Measurements from ENCODE around the gene WFDC9. TPM values are rescaled to one million over a fixed set of nuclear protein-coding genes. Genes with fewer than 3 reads are reported as not detected.

WFDC9 gene
- polyA plus RNA-seq, 1 donor = not detected

DNA sequence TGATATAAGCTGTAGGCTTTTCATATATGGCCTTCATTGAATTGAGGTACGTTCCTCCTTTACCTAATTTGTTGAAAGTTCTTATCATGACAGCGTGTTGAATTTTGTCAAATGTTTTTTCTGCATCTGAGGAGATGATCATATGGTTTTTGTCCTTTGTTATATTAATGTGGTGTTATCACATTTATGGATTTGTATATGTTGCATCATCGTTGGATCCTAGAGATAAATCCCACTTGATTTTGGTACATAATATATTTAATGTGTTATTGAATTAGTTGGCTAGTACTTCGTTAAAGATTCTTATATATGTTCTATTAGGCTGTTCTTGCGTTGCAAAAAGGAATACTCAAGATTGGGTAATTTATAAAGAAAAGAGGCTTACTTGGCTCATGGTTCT is 8.6 kb upstream of the WFDC9 start:
- Histone ChIP-seq H3K27me3 (ENCODE audit: control insufficient read depth, insufficient read depth, low read length) (no peaks in the 10 kb centered on the region), H3K4me3 (ENCODE audit: low read length) (no peak overlapping the region), H3K27ac (ENCODE audit: low read length) (no peak overlapping the region), H3K4me1 (ENCODE audit: control insufficient read depth, insufficient read depth, low read length) (no peaks in the 10 kb centered on the region), H3K9me3 (ENCODE audit: control insufficient read depth, low read depth, low read length) (no peaks in the 10 kb centered on the region), H3K36me3 (ENCODE audit: control insufficient read depth, insufficient read depth, low read length) (no peaks in the 10 kb centered on the region)
- WGBS (ENCODE audit: insufficient coverage, low lambda C conversion rate) = 87% methylated on average over 3 of the region's 5 CpGs
- no peak for DNase-seq

DNA sequence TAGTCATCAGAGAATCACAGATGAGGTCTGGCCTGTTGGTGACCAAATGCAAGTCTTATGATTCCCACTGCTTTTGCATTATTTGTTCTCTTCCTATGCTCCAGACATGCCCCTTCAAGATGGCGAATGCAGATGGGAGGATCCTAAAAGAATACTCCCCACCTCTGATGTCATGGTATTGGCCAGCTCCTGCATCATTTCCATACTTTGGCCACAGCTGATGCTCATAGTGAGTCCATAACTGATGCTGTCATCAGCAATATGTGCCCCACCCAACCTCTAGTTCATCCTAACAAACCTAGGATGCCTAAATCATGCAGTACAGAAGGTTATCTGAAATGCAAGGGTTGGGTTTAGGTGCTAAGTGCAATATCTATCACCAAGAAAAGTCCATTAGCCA is 5.4 kb upstream of the WFDC9 start:
- H3K4me3 ChIP-seq (ENCODE audit: low read length) = no peak overlapping the region
- H3K27me3 ChIP-seq (ENCODE audit: control insufficient read depth, insufficient read depth, low read length) = no peaks in the 10 kb centered on the region
- no peak overlapping the region for H3K27ac ChIP-seq (ENCODE audit: low read length)
- H3K4me1 ChIP-seq (ENCODE audit: control insufficient read depth, insufficient read depth, low read length) = no peaks in the 10 kb centered on the region
- no peaks in the 10 kb centered on the region for H3K9me3 ChIP-seq (ENCODE audit: control insufficient read depth, low read depth, low read length)
- no peaks in the 10 kb centered on the region for H3K36me3 ChIP-seq (ENCODE audit: control insufficient read depth, insufficient read depth, low read length)
- DNase-seq = no peak
- no CpG with 5 or more reads among the region's 1 CpG for WGBS (ENCODE audit: insufficient coverage, low lambda C conversion rate)

DNA sequence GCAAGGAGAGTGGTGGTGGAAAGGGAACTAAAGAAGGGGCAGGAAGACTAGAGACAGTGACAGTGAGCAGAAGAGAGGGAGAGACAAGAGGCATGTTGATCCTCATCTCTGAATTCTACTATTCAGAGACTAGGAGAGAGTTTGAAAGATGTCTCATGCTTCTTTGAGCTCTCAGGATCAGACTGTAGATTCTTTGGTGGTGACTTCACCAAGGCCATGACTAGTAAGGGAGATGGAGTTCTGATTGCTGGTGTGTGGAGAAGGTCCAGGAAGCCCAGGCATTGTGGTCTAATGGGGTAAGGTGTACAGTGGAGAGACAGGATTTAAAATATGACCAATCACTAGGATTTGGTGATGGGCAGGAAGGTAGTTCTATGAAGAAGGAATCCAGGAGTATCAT is 713 bp downstream of the WFDC9 start:
- Histone ChIP-seq H3K4me1 (ENCODE audit: control insufficient read depth, insufficient read depth, low read length) (no peaks in the 10 kb centered on the region), H3K4me3 (ENCODE audit: low read length) (no peak overlapping the region), H3K27ac (ENCODE audit: low read length) (no peak overlapping the region), H3K36me3 (ENCODE audit: control insufficient read depth, insufficient read depth, low read length) (no peaks in the 10 kb centered on the region), H3K27me3 (ENCODE audit: control insufficient read depth, insufficient read depth, low read length) (no peaks in the 10 kb centered on the region), H3K9me3 (ENCODE audit: control insufficient read depth, low read depth, low read length) (no peaks in the 10 kb centered on the region)
- DNase-seq = no peak

DNA sequence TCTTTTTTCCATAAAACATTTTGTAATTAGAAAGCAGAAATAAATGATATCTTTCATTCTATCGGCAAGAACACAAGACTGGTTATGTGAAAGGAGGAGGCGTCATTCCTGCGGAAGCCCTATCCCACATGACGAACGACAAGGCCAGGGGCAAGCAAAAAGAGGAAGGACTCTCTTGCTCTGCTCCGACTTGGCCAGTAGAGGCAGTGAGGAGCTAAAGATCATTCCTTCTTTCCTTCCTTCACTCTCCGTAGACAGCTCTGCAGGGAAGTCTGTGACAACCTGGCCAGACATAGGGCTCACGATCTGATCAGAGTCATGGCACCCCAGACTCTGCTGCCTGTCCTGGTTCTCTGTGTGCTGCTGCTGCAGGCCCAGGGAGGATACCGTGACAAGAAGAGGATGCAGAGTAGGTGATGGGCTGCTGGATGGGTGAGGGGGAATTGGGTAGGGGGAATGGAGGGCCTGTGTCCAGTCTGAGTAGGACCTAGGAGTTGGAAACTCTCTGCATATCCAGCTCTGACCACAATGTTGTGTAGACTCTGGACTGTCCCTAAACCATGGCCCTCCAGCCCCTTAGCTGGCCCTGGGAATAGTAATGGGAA is 1.5 kb downstream of the WFDC9 start, which contains the start of gene WFDC10A:
Gene WFDC10A (plus strand): TSS at position 244 of the 605 bp plus-strand sequence. CDS start 75 bp downstream, at position 319.
- 0% methylated on average over 1 of the region's 9 CpGs for WGBS (ENCODE audit: insufficient coverage, low lambda C conversion rate)
- Histone ChIP-seq H3K4me3 (ENCODE audit: low read length) (no peak within 1 kb of the TSS), H3K36me3 (ENCODE audit: control insufficient read depth, insufficient read depth, low read length) (no peaks in the 10 kb centered on the region), H3K27ac (ENCODE audit: low read length) (no peak within 1 kb of the TSS), H3K27me3 (ENCODE audit: control insufficient read depth, insufficient read depth, low read length) (no peaks in the 10 kb centered on the region), H3K4me1 (ENCODE audit: control insufficient read depth, insufficient read depth, low read length) (no peaks in the 10 kb centered on the region), H3K9me3 (ENCODE audit: control insufficient read depth, low read depth, low read length) (no peaks in the 10 kb centered on the region)
- DNase-seq = peak; percentile 12 to 30

DNA sequence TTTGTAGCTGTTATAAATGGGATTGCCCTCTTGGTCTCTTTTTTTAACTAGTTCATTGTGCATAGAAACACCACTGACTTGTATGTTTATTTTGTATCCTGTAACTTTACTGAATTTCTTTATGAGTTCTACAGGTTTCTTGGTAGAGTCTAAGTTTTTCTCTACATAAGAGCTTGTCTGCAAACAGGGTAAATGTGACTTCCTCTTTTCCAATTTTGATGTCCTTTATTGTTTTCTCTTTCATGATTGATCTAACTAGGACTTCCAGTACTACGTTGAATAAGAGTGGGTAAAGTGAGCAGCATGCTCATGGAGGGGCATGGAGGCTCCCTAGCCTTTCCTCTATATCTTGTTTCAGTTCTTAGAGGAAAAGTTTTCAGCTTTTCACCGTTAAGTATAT is 4.5 kb downstream of the WFDC9 start:
- Histone ChIP-seq H3K4me1 (ENCODE audit: control insufficient read depth, insufficient read depth, low read length) (no peaks in the 10 kb centered on the region), H3K27me3 (ENCODE audit: control insufficient read depth, insufficient read depth, low read length) (no peaks in the 10 kb centered on the region)
- 80% methylated on average over 1 of the region's 2 CpGs for WGBS (ENCODE audit: insufficient coverage, low lambda C conversion rate)

DNA sequence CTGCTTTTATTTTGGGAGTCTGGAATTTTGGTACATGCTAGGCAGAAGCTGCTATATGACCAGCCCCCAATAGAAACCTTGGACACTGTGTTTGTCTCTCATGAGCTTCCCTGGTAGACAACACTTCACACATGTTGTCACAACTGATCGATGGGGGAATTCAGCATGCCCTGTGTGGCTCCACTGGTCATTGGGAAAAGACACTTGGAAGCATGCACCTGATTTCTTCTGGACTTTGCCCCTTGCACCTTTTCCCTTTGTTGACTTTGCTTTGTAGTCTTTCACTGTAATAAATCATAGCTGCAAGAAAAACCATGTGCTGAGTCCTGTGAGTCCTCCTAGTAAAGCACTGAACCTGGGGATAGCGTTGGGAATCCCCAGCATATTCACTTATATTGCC is 9.5 kb downstream of the WFDC9 start:
- Histone ChIP-seq H3K9me3 (ENCODE audit: control insufficient read depth, low read depth, low read length) (no peaks in the 10 kb centered on the region), H3K27ac (ENCODE audit: low read length) (no peak overlapping the region), H3K4me3 (ENCODE audit: low read length) (no peak overlapping the region), H3K36me3 (ENCODE audit: control insufficient read depth, insufficient read depth, low read length) (no peaks in the 10 kb centered on the region), H3K27me3 (ENCODE audit: control insufficient read depth, insufficient read depth, low read length) (no peaks in the 10 kb centered on the region), H3K4me1 (ENCODE audit: control insufficient read depth, insufficient read depth, low read length) (no peaks in the 10 kb centered on the region)
- DNase-seq = peak; percentile 67 to 90
- WGBS (ENCODE audit: insufficient coverage, low lambda C conversion rate) = 50% methylated on average over 1 of the region's 2 CpGs

More for the DNA sequence above, 4.5 kb downstream of the WFDC9 start:
- Histone ChIP-seq H3K36me3 (ENCODE audit: control insufficient read depth, insufficient read depth, low read length) (no peaks in the 10 kb centered on the region), H3K9me3 (ENCODE audit: control insufficient read depth, low read depth, low read length) (no peaks in the 10 kb centered on the region), H3K27ac (ENCODE audit: low read length) (no peak overlapping the region), H3K4me3 (ENCODE audit: low read length) (no peak overlapping the region)
- no peak for DNase-seq

DNA sequence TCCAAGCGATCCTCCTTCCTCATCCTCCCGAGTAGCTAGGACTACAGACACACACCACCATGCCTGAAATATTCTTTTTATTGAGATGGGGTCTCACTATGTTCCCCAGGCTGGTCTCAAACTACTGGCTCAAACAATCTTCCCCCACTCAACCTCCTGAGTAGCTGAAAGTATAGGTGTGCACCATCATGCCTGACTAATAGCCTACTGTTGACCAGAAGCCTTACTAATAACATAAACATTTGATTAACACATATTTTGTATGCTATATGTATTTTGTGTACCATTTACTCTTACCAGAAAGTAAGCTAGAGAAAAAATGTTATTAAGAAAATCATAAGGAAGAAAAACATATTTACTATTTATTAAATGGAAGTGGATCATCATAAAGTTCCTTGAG is 13.5 kb downstream of the WFDC9 start:
- no peak for DNase-seq
- Histone ChIP-seq H3K36me3 (ENCODE audit: control insufficient read depth, insufficient read depth, low read length) (no peaks in the 10 kb centered on the region), H3K9me3 (ENCODE audit: control insufficient read depth, low read depth, low read length) (no peaks in the 10 kb centered on the region), H3K4me1 (ENCODE audit: control insufficient read depth, insufficient read depth, low read length) (no peaks in the 10 kb centered on the region), H3K27ac (ENCODE audit: low read length) (no peak overlapping the region), H3K4me3 (ENCODE audit: low read length) (no peak overlapping the region), H3K27me3 (ENCODE audit: control insufficient read depth, insufficient read depth, low read length) (no peaks in the 10 kb centered on the region)
- no CpG with 5 or more reads among the region's 2 CpGs for WGBS (ENCODE audit: insufficient coverage, low lambda C conversion rate)

DNA sequence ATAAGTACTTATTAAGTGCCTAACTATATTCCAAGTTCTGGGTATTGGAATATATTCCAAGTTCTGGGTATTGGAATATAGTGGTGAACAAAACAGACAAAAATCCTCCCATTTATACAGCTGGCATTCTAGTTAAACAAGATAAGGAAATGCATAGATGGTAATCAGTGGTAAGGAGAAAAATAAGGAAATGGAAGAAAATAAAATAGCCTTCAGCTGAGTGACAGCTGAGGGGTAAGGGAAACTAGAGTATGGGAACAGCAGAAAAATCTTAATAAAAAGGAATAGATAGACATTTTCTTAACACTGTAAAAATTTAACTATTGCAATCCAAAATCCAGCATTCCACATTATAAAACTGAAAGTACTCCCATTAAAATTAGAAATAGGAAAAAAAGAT is 18.8 kb downstream of the WFDC9 start:
- no peaks in the 10 kb centered on the region for H3K27me3 ChIP-seq (ENCODE audit: control insufficient read depth, insufficient read depth, low read length)
- H3K36me3 ChIP-seq (ENCODE audit: control insufficient read depth, insufficient read depth, low read length) = no peaks in the 10 kb centered on the region
- no peak for DNase-seq
- no peak overlapping the region for H3K4me3 ChIP-seq (ENCODE audit: low read length)
- no peak overlapping the region for H3K27ac ChIP-seq (ENCODE audit: low read length)
- no peaks in the 10 kb centered on the region for H3K4me1 ChIP-seq (ENCODE audit: control insufficient read depth, insufficient read depth, low read length)
- H3K9me3 ChIP-seq (ENCODE audit: control insufficient read depth, low read depth, low read length) = no peaks in the 10 kb centered on the region

DNA sequence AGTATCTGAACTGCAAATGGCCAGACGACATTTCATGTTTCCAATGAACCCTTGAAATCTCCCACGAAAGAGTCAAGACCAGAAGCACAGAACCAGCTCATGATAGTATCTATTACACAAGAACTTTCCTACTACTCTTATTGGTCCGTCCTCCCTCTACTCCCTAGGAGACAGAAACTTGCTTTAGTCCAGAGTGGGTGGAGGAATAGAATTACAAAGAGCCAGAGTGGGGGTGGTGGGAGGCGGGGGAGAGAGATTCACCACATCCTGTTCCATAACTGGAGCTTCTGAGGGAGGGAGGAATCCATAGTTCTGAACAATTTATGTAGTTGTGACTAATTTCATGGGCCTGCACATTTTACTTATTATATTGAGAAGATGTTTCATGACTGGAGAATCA is 20.0 kb downstream of the WFDC9 start:
- 60% methylated on average over 2 of the region's 4 CpGs for WGBS (ENCODE audit: insufficient coverage, low lambda C conversion rate)
- Histone ChIP-seq H3K4me1 (ENCODE audit: control insufficient read depth, insufficient read depth, low read length) (no peaks in the 10 kb centered on the region), H3K27ac (ENCODE audit: low read length) (no peak overlapping the region), H3K9me3 (ENCODE audit: control insufficient read depth, low read depth, low read length) (no peaks in the 10 kb centered on the region), H3K4me3 (ENCODE audit: low read length) (no peak overlapping the region), H3K27me3 (ENCODE audit: control insufficient read depth, insufficient read depth, low read length) (no peaks in the 10 kb centered on the region), H3K36me3 (ENCODE audit: control insufficient read depth, insufficient read depth, low read length) (no peaks in the 10 kb centered on the region)
- DNase-seq = no peak

DNA sequence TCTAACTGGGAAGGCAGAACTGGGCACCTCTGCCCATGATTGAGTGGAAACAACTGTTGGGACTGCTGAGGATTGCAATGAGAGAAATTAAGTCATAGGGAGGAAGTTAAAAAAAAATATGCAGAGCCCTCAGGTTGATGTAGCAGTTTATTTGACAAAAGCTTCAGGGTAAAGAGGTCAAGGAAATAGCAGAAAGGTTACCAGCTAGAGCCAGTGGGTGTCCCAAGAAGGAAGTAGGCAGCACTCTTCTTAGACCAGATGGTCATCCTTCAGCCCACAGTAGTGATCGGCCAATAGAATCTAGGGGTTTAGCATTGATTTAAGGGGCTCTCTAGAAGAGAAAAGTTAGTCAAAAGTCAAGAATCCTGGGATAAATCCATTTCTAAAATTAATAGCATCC is 23.3 kb downstream of the WFDC9 start:
- whole genome bisulfite sequencing (ENCODE audit: insufficient coverage, low lambda C conversion rate) = no CpG with 5 or more reads among the region's 1 CpG
- no peak overlapping the region for H3K27ac ChIP-seq (ENCODE audit: low read length)
- no peak for DNase-seq
- H3K27me3 ChIP-seq (ENCODE audit: control insufficient read depth, insufficient read depth, low read length) = no peaks in the 10 kb centered on the region
- no peaks in the 10 kb centered on the region for H3K36me3 ChIP-seq (ENCODE audit: control insufficient read depth, insufficient read depth, low read length)
- no peaks in the 10 kb centered on the region for H3K4me1 ChIP-seq (ENCODE audit: control insufficient read depth, insufficient read depth, low read length)
- H3K9me3 ChIP-seq (ENCODE audit: control insufficient read depth, low read depth, low read length) = no peaks in the 10 kb centered on the region
- no peak overlapping the region for H3K4me3 ChIP-seq (ENCODE audit: low read length)

DNA sequence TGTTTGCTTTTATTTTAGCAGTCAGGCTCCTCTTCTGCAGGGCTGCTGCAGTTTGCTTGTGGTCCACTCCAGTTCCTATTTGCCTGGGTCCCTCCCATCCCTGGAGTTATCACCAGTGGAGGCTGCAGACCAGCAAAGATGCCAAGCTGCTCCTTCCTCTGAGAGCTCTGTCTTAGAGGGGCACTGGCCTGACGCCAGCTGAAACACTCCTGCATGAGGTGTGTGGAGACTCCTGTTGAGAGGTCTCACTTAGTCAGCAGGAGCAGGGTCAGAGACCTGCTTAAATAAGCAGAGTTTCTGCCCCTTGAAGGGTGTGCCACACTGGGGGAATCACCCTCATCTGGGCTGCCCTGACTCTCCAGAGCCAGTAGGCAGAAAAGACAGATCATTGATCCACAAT is 35.8 kb downstream of the WFDC9 start:
- Histone ChIP-seq H3K9me3 (ENCODE audit: control insufficient read depth, low read depth, low read length) (no peaks in the 10 kb centered on the region), H3K4me3 (ENCODE audit: low read length) (no peak overlapping the region), H3K4me1 (ENCODE audit: control insufficient read depth, insufficient read depth, low read length) (no peaks in the 10 kb centered on the region), H3K36me3 (ENCODE audit: control insufficient read depth, insufficient read depth, low read length) (no peaks in the 10 kb centered on the region), H3K27me3 (ENCODE audit: control insufficient read depth, insufficient read depth, low read length) (peaks cover 10% of the 10 kb centered on the region), H3K27ac (ENCODE audit: low read length) (no peak overlapping the region)
- DNase-seq = no peak
- WGBS (ENCODE audit: insufficient coverage, low lambda C conversion rate) = no CpG with 5 or more reads among the region's 1 CpG
